Stimulated activated CD4-positive, alpha-beta T cell treated with anti-CD3 and anti-CD28 coated beads, Interleukin-4, amount 100 ng/mL, for 48 hours (primary cell): ENCODE data around the gene PRKG1.
"Not testable (repeated sequence)": the region's sequence is repeated elsewhere in the genome, so short reads cannot be mapped to it uniquely, and the experiment has no call there.

ENCODE experiments used
- DNase-seq, 2 donors: peaks; one replicate each; pipeline ENCODE4 v3.0.0-alpha.2; 2020; ENCODE audit warnings: low read depth in 2 of 2

Gene PRKG1

GRCh38 chr10:51423121-51423452 is 348.8 kb downstream of the PRKG1 start:
- no peak for DNase-seq

DNA sequence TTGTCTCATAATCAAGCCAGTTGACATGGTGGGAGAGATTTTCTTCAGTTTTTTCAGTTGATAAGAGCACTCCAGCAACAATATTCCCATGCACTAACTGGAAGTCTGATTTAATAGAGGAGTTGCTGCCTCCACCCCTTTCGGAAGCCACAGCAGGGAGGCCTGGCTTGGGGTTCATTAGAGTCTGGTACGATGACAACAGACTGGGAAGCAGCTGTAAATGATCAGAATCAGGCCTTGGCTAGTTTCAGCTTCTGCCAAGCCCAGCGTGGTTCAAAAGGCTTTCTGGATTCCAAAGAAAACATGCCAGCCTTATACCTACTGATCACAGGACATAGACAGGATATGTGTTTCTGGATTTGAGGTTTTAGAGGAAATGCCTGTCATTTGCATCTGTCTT is 351.1 kb downstream of the PRKG1 start:
- DNase-seq, result no peak

DNA sequence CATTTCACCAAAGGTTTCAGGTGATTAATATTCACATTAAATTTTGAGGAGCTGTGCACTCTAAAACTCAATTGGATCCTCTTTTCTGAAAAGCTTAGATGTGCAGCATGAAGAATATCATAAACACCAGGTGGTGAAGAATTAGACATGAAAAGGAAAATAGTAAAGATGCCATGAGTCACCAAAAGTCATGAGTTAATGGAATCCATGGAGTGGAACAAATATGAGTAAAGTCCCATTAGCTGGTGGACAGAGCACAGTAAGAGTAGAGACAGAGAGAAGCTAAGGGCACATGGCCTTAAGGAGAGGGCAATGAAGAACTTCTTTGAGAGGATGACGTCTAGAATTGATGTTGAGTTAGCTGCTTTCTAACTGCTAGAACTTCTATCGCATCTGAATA is 353.5 kb downstream of the PRKG1 start:
- no peak for DNase-seq

DNA sequence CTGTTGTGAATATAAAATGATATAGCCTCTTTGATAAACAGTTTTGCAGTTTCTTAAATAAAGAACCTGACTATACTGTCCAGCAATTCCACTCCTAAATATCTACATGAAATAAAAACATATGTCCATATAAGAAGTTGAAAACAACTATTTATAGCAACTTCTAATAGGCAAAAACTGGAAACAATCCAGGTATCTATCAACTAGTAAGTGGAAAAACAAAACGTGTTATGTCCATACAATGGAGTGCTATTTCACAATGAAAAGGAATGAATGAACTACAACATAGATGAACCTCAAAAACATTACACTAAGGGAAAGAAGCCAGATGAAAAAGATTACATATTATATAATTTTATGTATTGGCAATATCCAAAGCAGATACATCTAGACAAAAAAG is 356.2 kb downstream of the PRKG1 start:
- no peak for DNase-seq

DNA sequence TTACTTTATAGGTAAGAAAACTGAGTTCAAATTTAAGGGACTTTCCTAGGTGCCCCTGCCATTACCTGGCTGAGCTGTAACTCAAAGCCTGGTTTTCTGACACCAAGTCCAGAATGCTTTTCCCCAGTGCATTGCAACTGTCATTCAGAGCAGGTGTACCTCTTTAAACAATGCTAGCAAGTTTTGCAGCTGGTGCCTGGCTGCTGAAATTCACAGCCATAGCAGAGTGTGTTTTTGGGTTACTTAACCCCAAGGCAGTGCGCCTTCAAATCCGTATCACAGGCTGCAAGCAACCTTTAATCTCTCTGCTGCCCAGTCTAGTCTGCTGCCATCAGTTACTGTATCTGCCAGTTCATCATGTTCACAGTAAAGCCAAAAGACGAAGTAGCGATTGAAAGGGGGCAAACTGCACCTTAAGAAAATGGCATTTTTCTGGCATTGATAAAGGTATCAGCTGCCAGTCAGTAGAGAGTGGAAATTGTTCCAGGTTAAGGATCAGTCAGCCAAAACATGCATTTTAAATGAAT is 359.7 kb downstream of the PRKG1 start:
- DNase-seq, result no peak

DNA sequence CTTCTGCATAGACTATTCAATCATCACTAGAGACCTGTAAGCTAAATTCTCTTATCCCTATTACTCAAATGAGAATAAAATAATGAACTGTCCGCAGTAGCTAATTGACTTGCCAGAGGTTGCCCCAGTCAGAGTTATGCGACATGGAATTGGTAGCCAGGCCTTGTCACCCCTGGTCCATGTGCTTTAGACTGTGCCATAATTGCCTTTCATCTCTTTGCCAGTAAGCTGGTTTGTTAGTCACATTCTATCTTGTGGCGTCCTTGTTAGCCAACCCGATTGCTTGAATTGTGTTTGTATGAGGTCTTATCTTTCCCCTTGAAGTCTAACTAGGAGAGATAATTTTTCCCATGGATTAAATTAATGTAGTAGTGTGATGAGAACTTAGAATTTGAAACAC is 362.5 kb downstream of the PRKG1 start:
- DNase-seq, result no peak

DNA sequence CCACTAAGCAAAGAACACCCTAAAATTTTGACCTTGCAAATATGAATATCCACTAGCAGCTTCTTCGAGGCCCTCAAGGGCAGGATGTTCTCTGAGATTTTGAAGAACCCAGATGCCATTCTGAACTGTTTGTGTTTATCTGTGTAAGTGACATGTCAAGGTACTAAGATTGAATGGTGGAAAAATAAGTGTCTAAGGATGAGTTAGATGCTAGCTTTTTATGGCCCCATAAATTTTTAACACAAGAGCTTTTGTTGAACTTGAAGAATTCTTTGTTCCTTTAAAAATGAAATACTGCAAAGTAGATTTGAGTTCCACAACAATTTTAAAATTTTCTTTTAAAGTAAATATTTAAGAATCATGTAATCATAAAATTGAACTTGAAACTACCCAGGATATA is 365.4 kb downstream of the PRKG1 start:
- DNase-seq, result no peak

DNA sequence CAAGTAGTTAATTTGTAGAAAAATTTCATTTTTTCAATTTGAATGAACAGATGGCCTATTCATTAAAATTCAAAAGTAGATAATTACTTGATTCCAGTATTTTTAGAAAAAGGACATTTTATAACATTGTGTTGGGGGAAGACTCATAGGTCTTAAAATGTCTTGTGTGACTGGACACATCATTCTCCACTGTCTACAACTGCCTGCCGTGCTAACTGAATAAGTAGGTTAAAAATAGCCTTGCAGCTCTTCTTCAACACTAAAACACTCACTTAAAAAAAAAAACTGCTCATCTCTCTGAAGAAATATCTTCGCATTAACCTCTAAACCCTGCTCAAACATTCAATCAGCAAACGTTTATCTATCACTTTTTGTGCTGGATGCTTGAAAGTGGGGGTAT is 371.3 kb downstream of the PRKG1 start:
- DNase-seq, result no peak

- DNase-seq, result no peak
Measured at GRCh38 chr10:51447119-51447518, 372.8 kb downstream of the PRKG1 start.

DNA sequence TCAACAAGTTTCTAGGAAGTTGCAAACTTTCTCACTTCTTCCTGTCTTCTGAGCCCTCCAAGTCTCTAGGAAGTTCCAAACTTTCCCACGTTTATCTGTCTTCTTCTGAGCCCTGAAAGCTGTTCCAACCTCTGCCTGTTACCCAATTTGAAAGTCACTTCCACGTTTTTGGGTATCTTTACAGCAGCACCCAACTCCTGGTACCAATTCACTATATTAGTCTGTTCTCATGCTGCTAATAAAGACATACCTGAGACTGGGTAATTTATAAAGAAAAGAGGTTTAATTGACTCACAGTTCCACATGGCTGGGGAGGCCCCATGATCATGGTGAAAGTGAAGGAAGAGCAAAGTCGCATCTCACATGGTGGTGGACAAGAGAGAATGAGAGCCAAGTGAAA is 381.5 kb downstream of the PRKG1 start:
- DNase-seq, result not testable (repeated sequence)

- no peak for DNase-seq
Measured at GRCh38 chr10:51459476-51459875, 385.2 kb downstream of the PRKG1 start.

GRCh38 chr10:51462076-51462779 is 387.9 kb downstream of the PRKG1 start:
- DNase-seq, result no peak

- DNase-seq, result no peak
Measured at GRCh38 chr10:51468424-51468823, 394.1 kb downstream of the PRKG1 start.

DNA sequence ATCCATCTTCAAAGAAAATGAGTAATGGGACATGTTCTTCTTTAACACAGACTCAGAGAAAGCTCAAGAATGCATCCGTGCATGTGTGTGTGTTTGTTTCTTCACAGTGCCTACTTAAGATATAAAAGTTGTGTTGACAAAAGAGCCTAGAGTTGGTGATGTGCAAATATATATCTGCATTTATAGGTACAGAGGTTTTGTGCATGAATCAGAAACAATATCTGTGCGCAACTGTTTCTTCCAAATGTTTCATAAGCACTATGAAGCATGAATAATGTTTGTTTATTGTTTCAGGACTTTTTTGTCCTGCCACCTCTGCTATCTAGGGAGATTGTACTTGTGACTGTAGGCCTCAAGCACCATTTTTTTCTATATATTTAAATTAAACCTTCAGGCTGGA is 395.4 kb downstream of the PRKG1 start:
- no peak for DNase-seq

- DNase-seq, result no peak
Measured at GRCh38 chr10:51471271-51471670, 397.0 kb downstream of the PRKG1 start.

DNA sequence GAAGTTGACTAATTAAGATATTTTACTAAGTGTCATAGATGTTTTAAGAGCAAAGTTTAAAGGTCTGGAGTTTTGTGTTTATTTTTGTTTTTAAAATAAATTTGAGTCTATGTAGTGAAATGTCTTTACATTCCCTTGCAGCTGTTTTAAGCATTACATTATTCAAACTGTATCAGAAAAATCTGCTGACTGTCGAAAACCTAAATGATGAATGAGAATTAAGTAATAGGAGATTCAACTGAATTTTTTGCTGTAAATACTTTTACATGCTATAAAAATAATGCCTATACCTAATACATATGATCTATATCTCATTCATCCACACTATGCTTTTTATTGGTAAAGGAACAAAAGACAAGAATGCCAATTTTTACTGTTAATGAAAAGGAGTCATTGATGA is 397.9 kb downstream of the PRKG1 start:
- DNase-seq, result no peak

DNA sequence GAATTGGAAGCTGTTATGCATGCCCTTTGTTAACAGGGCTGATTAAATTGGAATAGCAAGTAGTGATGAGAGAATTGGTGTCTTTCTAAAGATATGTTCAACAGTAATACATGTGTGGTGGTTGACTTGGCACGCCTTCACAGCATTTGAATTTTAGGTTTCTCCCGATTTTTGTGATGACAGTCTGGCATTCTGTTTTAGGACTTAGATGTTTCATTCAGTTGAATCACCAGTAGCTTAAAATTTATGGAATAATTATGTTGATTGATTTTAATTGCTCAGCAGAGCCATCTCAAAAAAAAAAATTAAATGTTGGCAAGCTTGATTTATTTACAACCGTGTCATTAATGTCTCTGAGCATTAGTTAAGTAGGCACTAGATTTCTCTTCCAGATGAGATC is 405.4 kb downstream of the PRKG1 start:
- DNase-seq, result no peak

GRCh38 chr10:51485668-51486067 is 411.4 kb downstream of the PRKG1 start:
- no peak for DNase-seq

DNA sequence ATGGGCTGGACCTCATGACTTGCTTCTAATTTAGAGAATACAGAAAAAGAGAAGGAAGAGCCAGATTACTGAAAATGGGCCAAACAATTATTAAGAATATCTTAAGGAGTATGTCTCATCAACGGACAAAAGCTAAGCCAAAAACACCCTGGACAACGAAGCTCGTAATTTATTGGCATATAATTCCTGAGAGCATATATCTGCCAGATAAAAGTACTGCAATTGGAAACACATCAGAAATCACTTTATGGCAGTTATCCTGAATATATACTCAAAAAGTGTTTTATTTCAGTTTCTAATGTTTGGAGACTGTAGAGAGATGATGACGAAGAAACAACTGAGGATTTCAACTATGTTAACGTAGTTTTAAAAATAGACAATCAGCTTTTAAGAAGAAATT is 413.3 kb downstream of the PRKG1 start:
- no peak for DNase-seq

- no peak for DNase-seq
Measured at GRCh38 chr10:51488766-51489408, 414.6 kb downstream of the PRKG1 start.

- no peak for DNase-seq
Measured at GRCh38 chr10:51498424-51498823, 424.1 kb downstream of the PRKG1 start.

GRCh38 chr10:51501396-51501795 is 427.1 kb downstream of the PRKG1 start:
- no peak for DNase-seq

GRCh38 chr10:51502124-51502523 is 427.8 kb downstream of the PRKG1 start:
- DNase-seq, result no peak

- DNase-seq, result no peak
Measured at GRCh38 chr10:51503378-51503777, 429.1 kb downstream of the PRKG1 start.
